Nucleus accumbens (tissue), 56 donors: ENCODE measurements around the gene GPRASP3.
A peak's percentile ranks its signal among the peaks of the same experiment; 100 is the strongest.

Source experiments
- DNase-seq, 56 donors: peaks; one replicate each; lab custom pipeline; 2025; lab: John Stamatoyannopoulos, UW

Gene GPRASP3

GRCh38 chrX:102745513-102745856 lies 24.9 kb downstream of the GPRASP3 start:
- DNase-seq, result peak in 6 of 56 donors; percentile 3 to 26 (median 12)

DNA sequence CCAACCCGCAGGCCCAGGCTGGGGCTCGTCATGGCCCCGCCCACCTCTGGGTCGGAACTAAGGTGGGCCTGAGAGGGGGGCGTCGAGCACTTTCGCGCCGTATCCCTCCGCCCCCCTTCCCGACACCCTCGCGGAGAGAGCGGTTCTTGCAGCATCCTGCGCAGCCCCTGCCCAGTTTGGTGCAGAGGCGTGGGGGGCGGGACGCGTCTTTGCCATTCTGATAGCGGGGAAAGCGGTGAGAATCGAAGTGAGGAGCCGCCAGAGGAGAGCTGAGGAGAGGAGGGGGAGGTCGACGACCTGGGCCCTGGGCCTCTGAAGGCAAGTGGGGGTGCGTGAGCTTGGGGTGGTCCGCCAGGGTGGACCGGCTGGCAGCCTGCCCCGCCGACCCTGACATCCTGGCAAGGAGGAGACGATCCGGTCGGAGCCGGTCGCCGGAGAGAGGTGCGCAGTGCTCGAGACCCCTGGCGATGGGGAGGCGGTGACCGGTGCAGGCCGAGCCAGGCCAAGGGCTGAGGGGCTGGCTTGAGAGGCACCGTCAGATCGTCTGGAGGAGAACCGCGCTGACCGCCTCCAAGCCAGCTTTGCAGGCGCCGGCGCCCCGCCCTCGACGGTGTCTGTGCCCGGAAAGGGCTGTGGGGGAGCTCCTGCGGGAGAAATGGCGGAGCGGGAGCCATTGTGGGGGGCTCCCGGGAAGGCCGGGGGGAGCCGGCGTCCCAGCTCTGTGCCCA lies 25.5 kb downstream of the GPRASP3 start:
- peak in 28 of 56 donors; percentile 0 to 38 (median 8) for DNase-seq

- DNase-seq, result no peak
Measured at GRCh38 chrX:102765217-102765616, 44.7 kb downstream of the GPRASP3 start.

GRCh38 chrX:102765809-102766208 lies 45.3 kb downstream of the GPRASP3 start:
- DNase-seq, result no peak

GRCh38 chrX:102767287-102767686 lies 46.7 kb downstream of the GPRASP3 start:
- no peak for DNase-seq

GRCh38 chrX:102768987-102769761 lies 48.6 kb downstream of the GPRASP3 start:
- peak in 52 of 56 donors; percentile 2 to 83 (median 37) for DNase-seq
